K562 (cell line): ENCODE measurements around the gene RPL27. TPM values are rescaled to one million over a fixed set of nuclear protein-coding genes. Genes with fewer than 3 reads are reported as not detected.

ENCODE experiments used
- ARHGAP35 ChIP-seq: fragments of 450-650 bp; IDR thresholded peaks from 2 replicates; pipeline ENCODE4 v1.6.1; 2018; ENCODE audit not compliant: partially characterized antibody
- CBX1 ChIP-seq: sonication (generic); IDR thresholded peaks from 2 replicates; pipeline ENCODE4 v1.6.1; 2016; ENCODE audit warnings: antibody characterized with exemption, low read depth, mild to moderate bottlenecking
- CCAR2 ChIP-seq: fragments of 200-400 bp; formaldehyde crosslinking; IDR thresholded peaks from 2 replicates; pipeline ENCODE4 v1.6.1; 2017; ENCODE audit warnings: mild to moderate bottlenecking, low read depth, low read length
- ELF4 ChIP-seq: fragments of 450-650 bp; formaldehyde crosslinking; IDR thresholded peaks from 2 replicates; pipeline ENCODE4 v1.4.0; 2022; ENCODE audit warnings: missing genetic modification characterization
- GATA2 ChIP-seq: sonication (generic); formaldehyde crosslinking; IDR thresholded peaks from 2 replicates; pipeline ENCODE4 v1.4.0; 2020; ENCODE audit warnings: mild to moderate bottlenecking, missing genetic modification reagents
- HNRNPK ChIP-seq: fragments of 200-400 bp; formaldehyde crosslinking; IDR thresholded peaks from one replicate; pipeline ENCODE4 v1.6.1; 2018; ENCODE audit warnings: mild to moderate bottlenecking, low read depth, low read length; ENCODE audit not compliant: poor library complexity, severe bottlenecking
- KDM2B ChIP-seq: fragments of 250-450 bp; sonication (Bioruptor Pico); IDR thresholded peaks from 2 replicates; pipeline ENCODE4 v1.8.0; 2021; ENCODE audit warnings: mild to moderate bottlenecking, moderate library complexity
- KLF10 ChIP-seq: fragments of 250-450 bp; sonication (Bioruptor Pico); IDR thresholded peaks from 2 replicates; pipeline ENCODE4 v1.6.1; 2021; ENCODE audit warnings: matching md5 sums
- MAFG ChIP-seq: fragments of 450-650 bp; conservative IDR thresholded peaks from 2 replicates; pipeline ENCODE4 v1.6.1; 2016; ENCODE audit warnings: missing genetic modification characterization, missing compliant biosample characterization
- TRIM25 ChIP-seq: fragments of 450-650 bp; IDR thresholded peaks from 2 replicates; pipeline ENCODE4 v1.7.0; 2016; ENCODE audit warnings: borderline replicate concordance
- UBTF ChIP-seq, 2 experiments: IDR thresholded peaks; 2 replicates each; pipeline ENCODE4 v1.6.1; 2012; ENCODE audit warnings: improper control_type of control experiment in 2 of 2, low read depth in 2 of 2, low read length in 2 of 2, borderline replicate concordance in 1 of 2
- ZBTB12 ChIP-seq: fragments of 250-450 bp; sonication (Bioruptor Pico); IDR thresholded peaks from 2 replicates; pipeline ENCODE4 v1.4.0; 2020
- ZNF184 ChIP-seq: sonication (generic); formaldehyde crosslinking; IDR thresholded peaks from 2 replicates; pipeline ENCODE4 v1.5.0; 2020; ENCODE audit warnings: missing genetic modification reagents
- ZNF511 ChIP-seq: sonication (generic); formaldehyde crosslinking; IDR thresholded peaks from 2 replicates; pipeline ENCODE4 v1.8.0; 2022; ENCODE audit warnings: mild to moderate bottlenecking, missing genetic modification reagents
- ZNF592 ChIP-seq: fragments of 450-650 bp; IDR thresholded peaks from 2 replicates; pipeline ENCODE4 v1.6.1; 2017; ENCODE audit warnings: antibody characterized with exemption, mild to moderate bottlenecking
- polyA plus RNA-seq, 8 experiments: library from polyadenylated mRNA; depleted of rRNA in 4 of 8; stranded (reverse) in 5 of 8; unstranded in 3 of 8; fragments of >200 nt; fragmentation: Nextera tagmentation in 2 of 8; fragmentation: Illumina TruSeq in 1 of 8; extraction: Ambion mirVana in 2 of 8; extraction: Trizol in 1 of 8; gene quantifications; 2 replicates each; pipeline versions ENCODE4 v1.2.1 to v1.2.3, GENCODE V29; 2011 to 2014; ENCODE audit warnings: inconsistent platforms in 1 of 8, missing spikeins in 1 of 8
- total RNA-seq, 7 experiments: library from RNA; depleted of rRNA in 6 of 7; stranded (reverse); fragments of >200 nt in 6 of 7; fragmentation: Illumina TruSeq in 2 of 7; extraction: Trizol in 2 of 7; gene quantifications; 2 replicates each; pipeline versions ENCODE4 v1.2.1 to v1.2.3, GENCODE V29; 2011 to 2021; ENCODE audit warnings: low replicate concordance in 1 of 7

Gene RPL27
- total and polyA plus RNA-seq, 9 of the 15 experiments (the other 6 are each of a cell fraction or from before 2014, with no cell fraction given), result 1,539 to 6,155 (median 3,710) TPM

GRCh38 chr17:43024407-43025289 lies 26.4 kb downstream of the RPL27 start, which contains the start of gene RND2 (continued):
- TF ChIP-seq UBTF (IDR thresholded peaks at IDR 0.05; ENCODE audit: borderline replicate concordance in 1 of 2, low read depth in 2 of 2, low read length in 2 of 2) (no peak), TRIM25 (0 out of 2 replicates have a peak, but pooled peaks have one; percentile 73), HNRNPK (no peak), ZNF511 (no peak), ELF4 (CRISPR knock-in tag) (no peak), MAFG (tag) (no peak), CCAR2 (no peak), ZNF184 (CRISPR knock-in tag) (no peak), ARHGAP35 (no peak), ZBTB12 (CRISPR knock-in tag) (no peak), ZNF592 (peak; percentile 51; the same call in 1 of the 2 replicates), KLF10 (CRISPR knock-in tag) (no peak), KDM2B (CRISPR knock-in tag) (no peak), GATA2 (CRISPR knock-in tag) (peak; percentile 29), CBX1 (0 out of 2 replicates have a peak, but pooled peaks have one; percentile 41)
